C1 segment of cervical spinal cord (tissue), 14 donors: ENCODE data around the gene LYSMD2.

Source experiments
- DNase-seq, 14 donors: peaks; one replicate each; lab custom pipeline; 2025; lab: John Stamatoyannopoulos, UW

The LYSMD2 gene

DNA sequence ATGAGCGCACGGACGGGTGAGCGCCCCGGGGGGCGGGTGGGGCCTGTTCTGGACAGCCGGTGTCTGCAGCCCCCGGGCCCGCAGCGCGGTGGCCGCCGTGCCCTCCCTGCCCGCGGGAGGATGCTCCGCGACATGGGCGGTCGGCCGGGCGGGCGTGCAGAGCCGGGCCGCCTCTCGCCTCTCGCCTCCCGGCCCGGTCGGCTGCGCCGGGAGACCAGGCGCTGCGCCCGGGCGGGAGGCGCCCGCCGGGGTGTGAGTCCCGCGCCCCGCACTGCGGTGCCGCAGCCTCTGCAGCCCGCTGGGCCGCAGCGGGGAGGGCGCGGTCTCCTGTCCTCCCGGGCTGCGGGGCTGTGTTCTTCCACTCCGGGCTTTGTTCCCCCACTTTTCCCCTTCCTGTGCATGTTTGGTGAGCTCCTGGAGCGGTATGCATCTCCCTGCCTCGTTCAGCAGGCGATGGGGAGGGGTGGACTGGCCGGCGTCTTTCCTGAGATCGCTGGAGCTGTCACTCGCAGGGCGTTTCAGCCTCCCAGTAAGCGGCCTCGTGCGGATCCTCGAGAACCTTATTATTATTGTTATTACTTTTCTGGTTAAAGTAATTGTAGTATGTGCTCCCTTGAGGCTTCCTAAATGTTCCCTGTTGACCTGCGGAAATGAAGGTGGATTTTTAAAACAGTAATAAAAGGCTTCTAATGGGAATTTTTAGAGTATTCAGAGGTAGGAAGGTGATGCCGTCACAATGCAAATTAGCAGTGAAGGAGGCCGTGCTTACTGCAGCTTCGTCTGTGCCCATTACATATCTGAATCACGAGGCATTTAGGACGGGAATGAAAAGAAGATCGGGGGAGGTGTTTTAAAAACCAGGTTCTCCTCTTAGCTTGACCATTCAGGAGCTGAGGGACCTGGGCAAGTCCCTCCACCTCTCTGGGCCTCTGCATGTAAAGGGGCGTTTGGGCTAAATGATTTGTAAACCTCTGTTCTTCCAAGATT lies 14.5 kb upstream of the LYSMD2 start:
- peak in 7 of 14 donors; percentile 37 to 73 (median 45) for DNase-seq

DNA sequence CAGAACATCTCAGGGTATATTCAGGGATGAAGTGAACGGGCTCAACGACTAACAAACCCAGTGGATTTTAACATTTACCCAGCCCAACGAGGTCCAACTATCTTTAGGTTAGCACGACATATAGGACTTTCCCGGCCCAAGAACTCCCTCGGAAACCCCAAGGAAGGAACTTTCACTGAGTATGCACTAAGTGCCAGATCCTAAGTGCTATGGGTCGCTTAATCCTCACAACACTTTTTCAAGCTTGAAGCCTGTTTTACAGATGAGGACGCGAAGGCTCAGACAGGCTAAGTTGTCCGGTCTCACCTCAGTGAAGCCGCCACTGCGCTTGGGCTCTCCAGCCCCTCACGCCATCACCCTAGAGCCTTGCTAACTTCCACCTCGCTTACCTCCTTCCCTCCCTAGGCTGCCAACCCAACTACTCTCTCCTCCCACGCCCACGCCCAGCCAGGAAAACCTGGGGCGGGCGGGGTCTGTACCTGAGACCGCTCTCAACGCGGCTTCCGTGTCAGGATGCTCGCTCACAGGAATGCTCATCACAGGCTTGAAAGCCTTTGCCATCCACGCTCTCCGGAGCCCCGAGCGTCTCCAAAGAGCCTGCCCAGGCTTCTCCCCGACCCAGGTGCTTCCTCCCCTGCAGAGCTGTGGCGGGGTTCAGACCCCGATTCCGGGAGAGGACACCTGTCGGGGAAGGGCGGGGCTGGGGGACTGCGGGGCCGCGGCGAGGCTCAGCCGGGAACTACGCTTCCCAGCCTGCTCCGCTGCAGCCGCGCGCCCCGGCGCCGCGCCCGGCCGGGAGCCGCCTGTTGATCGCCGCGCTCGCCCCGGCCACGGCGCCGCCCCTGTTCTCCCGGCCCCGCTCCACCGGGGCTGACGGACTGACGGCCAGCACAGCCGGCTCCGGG lies 13.6 kb upstream of the LYSMD2 start, which contains the start of gene TMOD2:
TSS of gene TMOD2 (plus strand) at position 806 of the 905 bp plus-strand sequence. CDS start 14,845 bp downstream, outside the sequence.
- peak in 10 of 14 donors; percentile 22 to 78 (median 67) for DNase-seq

DNA sequence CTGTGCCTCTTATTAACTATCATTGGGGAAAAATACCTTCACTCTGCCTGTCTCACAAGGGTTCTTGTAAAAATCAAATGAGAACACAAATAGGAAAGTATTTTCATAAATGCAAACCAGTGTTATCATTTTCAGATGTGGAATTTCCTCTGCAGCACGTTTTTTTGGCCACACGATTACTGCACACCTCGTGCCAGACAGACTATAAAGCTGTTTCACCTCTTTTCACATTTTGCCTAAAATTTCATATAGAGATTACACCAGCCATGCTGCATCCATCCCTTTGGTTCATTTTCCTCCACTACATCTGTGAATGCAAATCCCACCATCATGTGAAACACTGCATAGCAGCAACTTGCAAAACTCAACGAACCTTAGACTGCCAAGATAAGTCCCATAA lies 12.7 kb upstream of the LYSMD2 start:
- DNase-seq, result no peak

DNA sequence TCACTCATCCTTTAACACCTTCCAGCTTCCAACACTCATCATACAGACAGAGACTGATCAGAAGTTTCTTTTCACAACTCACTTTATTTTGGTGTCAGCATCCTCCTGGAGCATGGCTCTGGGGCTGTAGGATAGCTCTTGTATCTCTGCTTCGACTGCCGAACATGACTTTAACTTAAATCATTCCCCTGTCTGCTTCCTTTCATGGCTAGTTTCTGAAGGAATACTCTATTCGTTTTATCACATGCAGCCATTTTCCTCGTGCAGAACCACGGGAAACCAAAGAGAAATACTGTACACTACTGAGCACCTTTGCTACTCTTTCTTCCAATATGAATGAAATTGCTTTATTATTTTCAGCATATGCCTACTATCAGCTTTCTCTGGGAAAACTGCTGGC lies 11.9 kb upstream of the LYSMD2 start:
- DNase-seq, result no peak

DNA sequence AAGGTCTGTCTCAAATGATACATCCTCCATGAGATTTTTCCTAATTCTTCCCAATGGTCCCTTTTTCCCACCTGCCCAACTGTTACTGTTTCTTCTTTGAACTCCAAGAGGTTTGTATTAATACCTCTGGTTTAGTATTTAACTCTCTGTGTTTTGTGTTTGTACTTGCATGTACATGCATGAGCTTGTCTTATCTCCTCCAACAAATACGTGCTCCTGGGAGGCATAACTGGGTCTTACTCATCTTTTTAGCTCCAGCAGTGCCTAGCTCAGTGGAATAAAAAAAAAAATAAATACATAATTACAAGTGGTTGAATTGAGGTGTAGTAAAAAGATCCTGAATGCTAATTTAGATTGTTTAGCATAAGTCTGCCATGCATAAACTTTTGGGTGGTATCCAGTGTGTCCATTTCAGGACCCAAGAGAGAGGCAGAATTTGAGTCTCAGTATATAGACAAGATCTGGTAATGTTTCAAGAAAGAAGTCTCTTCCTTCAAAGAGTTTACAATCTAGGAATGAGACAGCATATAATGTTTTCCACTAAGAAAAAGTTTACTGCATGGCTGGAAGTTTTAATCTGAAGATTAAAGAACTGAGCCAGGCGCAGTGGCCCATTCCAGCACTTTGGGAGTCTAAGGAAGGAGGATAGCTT lies 1.7 kb upstream of the LYSMD2 start:
- DNase-seq, result no peak

DNA sequence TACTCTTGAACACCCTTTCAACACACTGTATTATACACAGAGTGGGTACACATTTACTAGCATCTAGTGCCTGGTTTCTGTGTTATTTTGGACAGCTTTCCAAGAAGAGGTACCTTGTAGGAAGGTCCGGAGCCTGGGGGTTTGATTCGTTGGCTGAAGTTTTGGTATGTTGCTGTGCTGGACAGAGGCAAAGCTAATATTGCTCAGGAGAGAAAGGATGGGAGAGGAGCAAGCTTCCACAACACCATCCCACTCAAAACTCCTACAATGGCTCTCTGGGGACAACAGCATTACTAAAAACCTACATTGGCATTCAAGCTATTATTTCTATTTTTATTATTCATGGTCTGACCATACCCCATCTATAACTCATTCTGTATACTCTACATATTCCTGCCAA lies 1.1 kb upstream of the LYSMD2 start:
- peak in 1 of 14 donors; percentile 24 for DNase-seq

DNA sequence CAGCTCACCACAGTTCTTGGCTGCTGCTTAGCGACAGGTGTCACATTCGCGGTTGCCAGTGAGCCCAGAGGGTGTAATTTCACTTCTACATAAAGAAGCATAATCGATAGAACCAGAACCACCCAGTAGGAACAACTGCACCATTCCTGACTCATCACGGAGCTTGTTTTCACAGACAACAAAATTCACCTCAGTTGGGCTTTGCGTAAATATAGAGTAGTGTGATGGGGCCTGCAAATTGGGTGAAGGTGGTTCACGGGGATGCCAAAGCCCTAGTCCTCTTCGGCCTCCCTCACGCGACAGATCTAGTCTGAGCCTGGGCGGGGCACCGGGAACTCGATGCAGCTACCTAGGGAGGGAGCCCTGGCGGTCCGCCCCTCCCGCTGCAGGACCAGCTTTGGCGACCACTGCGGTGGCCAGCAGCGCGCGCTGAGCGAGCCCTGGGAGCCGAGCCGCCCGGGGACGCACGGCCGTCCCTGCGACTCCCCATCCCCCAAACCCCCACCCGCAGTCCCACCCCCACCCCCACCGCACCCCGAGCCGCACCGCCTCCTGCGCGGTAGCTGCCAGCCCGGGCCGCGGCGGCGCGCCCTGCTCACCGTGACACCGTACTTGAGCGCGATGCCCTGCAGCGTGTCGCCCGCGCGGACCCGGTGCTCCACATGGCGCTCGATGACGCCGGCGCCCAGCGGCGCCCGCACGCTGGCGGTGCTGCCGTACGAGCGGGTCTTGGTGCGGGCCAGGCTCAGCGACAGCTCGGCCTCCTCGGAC lies 519 bp downstream of the LYSMD2 start:
- peak in 9 of 14 donors; percentile 21 to 76 (median 58) for DNase-seq

DNA sequence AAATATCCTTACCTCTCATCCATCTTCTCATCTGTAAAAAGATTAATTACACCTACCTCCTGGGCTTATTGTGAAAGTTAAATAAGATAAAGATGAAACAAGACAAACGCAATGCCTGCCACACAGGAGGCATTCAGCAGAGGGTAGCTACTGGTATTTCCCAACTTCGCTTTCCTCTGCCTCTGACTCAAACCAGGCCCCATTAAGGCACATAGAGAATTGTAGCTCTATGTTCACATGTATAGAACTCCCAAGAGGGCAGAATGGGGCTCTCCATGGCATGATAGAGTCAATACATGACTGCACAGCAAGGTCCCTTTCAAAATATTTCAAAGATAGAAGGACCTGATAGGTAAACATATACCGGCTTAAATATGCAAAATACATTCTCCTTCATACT lies 1.4 kb downstream of the LYSMD2 start:
- DNase-seq, result peak in 1 of 14 donors; percentile 48

DNA sequence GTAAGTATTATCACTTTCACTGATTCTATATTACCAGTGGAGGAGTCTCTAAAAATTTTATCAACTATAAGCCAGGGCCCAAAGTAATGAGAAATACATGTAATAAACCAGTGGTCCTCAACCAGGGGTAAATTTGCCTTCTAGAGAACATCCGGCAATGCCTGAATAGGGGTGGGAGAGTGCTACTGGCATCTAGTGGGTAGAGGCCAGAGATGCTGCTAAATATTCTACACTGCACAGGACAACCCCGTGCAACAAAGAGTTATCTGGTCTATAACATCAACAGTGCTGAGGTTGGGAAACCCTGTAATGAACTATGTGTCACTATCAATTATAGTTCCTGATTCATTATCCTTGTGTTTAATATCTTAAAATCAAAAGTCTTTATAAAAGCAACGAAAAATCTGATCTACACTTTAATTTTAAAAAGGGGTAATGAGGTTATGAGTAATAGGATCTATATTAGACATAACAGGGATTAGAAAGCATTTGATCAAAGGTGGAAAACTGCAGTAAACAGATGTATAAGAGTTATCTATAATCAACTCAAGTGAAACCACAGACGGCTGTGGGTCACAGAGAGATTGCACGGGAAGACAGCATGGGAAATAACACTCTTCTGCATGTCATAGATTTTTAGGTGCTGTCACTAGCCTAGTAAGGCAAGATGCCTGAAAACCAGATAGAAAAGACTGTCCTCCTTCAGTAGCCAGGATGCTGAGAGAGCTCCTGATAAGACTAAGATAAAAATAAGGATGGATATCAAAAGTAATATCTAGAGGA lies 2.0 kb downstream of the LYSMD2 start:
- peak in 1 of 14 donors; percentile 44 for DNase-seq

DNA sequence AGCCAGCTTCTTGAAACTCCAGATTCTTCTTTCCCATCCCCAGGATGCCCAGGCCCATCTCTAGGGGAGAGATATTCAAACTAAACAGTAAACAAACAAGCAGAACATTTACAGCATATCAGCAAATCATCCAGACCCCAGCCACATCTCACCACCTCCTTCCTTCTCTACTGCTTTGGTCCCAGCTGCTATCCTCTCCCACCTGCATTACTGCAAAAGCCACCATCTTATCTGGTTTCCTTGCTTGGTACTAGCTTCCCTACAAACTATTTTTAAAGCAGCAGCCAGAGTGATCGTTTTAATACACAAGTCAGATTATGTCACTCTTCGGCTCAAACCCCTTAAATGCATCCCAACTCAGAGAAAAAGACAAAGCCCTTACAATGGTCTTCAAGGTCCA lies 4.8 kb downstream of the LYSMD2 start:
- no peak for DNase-seq

DNA sequence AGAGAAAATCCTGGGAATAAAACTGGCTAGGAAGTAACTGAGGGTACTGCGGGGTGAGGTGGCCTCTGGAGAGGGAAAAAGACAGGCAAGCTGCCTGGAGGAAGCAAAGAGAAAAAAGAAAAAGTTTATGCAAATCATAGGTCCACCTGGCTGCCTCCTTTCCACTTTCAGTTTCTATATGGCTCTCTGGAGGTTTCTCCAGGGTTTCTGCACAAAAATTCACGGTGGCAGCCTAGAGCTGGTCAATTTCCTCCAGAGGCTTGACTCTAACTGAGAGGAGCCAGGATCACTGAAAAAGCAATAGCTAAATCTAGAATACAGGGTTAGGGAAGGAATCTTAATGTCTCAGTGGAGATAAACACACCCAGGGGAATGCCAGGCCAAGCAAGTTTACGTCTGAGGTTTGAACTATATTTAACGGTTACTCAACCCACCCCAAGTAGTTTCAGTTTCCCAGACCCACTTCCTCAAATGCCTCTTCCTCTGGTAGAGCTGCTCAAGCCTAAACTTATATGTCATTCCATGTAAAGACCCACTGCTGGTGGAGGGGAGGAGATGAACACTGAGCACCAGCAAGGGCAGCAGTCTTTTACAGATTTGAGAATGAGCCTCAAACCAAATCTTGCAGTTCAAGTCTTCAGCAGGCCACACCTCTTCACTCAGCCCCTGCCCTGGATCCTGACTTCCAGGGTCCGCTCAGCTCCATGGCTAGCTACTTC lies 5.7 kb downstream of the LYSMD2 start:
- peak in 3 of 14 donors; percentile 15 to 37 (median 28) for DNase-seq

DNA sequence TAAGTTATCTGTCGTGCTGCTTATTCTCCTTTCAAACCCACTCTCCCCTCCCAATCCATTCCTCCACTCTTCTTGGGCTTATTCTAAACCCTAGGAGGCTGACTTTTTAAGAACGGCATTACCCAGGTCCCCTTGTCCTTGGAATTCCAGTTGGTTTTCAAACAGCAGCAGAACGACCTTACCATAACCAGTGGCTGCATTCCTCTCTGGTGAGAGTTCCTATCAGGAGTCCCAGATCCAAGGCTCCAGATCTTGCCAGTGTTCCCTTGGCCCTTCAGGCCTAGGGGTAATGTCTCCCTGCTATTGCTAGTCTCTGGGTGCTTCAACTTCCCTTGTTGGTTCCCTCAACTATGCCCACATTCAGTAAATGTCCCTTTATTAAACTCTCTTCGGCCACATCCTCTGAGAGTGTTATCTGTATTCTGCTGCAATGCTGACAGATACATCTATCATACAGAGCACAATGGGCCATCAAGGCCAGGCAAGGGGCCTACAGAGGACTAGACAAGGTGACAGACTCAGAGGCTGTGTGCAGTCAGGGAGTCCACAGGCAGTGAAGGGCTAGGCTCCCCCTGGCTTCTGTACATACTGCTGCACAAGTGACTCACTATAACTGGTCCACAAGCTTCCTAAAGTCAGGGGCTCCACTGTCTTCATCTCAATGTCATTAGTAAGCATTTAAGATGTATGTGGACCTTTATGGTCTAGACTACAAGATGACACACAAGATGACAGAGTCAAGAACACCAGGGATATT lies 10.1 kb downstream of the LYSMD2 start:
- no peak for DNase-seq

DNA sequence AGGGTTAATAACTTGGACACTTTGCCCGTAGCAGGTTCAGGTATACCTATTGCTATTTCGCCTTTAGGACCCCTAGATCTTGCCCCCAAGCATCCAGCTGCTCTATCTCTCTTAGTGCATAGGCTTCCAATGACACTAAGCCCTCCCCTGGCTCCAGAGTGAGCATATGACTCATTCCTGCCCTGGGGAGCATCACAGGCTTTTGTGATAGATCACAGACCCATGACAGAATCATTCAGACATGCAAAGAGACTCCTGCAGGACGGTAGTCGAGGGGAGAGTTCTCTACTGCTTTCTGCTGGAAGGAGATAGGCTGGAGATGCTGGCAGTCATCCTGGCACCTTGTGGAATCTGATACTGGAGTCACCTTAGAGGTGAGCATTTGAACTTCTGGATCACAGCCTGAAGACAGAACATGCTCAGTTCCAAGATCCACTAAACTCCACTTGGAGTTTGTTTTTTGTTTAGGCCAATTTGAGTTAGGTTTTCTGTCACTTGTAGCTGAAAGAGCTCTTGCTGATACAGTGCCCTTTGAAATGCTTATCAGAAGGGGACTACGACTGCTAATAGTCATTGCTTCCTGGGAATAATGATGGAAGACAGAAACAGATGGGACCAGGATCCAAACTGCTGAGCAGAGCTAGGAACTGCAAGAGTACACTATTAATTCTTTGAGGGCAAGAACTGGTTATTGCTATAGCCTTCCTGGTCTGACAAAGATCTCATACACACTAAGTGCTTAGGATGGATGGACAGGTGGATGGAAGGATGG lies 11.0 kb downstream of the LYSMD2 start:
- peak in 3 of 14 donors; percentile 5 to 17 (median 15) for DNase-seq

DNA sequence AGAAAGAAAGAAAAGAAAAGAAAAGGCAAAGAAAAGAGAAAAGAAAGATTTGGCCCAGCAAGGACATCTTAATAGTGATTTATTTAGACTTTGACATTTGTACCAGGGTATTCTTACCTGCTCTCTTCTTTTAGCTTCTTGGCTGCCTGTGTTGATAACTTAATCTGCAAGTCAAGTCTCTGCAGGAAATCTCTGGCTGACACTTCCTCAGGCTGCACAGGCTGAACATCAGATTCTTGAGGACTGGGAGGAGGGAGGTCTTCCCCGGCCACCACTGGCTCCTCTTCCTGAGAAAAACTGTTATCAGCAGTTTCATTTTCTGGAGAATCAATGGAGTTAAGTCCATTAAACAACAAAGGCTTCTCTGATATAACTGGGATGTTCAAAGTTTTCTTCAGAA lies 12.8 kb downstream of the LYSMD2 start:
- DNase-seq, result peak in 1 of 14 donors; percentile 3

DNA sequence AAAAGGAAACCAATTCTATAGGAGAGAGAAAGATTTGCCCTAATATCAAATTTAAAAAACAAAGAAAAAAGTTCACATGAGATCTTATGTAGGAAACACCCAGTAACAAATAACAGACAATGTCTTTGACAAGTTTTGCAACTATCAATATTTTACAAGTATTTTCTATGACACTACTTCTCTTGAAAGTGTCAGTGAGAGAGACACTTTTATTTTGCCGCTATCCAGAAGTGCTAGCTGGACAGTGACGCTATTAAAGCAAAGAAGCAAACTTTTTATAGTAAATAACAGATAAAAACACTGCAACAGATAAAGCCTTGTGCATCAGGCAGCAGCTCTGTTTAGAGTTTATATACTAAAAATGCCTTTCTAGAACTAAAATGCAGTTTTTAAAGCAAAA lies 13.3 kb downstream of the LYSMD2 start:
- DNase-seq, result no peak

DNA sequence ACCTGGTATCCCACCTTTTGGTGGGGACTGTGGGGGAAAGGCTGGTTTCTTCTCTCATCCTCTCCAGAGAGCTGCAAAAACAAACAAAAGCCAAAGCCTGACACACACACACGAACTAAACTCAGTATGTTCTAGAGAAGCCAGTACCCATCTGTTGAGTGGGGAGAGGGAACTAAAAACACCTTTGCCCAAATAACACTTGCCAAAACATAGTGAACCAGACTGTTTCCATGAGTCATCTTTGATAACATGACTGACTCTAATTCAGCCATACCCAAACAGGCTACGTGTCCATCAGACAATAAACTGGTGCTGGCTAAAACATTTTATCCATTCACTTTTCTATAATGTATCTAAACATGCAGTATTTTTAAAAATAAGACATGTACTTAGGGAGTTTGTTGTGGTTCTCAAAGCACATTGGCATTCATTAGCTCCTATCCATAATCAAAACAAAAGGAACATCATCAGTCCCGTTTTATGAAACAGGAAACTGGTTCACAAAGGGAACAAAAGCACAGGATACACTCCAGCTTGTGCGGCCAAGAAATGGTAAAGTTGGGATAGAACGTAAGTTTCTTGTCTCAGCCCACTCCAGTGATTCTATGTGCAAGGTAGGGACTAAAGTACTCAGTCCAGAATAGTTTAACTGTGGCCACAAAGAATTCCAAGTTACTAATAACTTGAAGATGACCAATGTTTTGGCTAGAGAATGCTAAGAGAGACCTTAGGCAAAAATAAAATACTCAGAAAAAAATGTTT lies 16.1 kb downstream of the LYSMD2 start:
- DNase-seq, result no peak
